GM12873 (cell line): ENCODE data around the gene LIMS2.

Experiments
- TF ChIP-seq, protein P1 (sequence below): IDR thresholded peaks from 2 replicates; pipeline ENCODE4 v1.5.1; 2012; ENCODE audit warnings: low read depth, mild to moderate bottlenecking, moderate library complexity, low read length, control low read depth; ENCODE audit not compliant: insufficient read depth; ENCODE audit errors: missing control alignments

LIMS2 gene

DNA sequence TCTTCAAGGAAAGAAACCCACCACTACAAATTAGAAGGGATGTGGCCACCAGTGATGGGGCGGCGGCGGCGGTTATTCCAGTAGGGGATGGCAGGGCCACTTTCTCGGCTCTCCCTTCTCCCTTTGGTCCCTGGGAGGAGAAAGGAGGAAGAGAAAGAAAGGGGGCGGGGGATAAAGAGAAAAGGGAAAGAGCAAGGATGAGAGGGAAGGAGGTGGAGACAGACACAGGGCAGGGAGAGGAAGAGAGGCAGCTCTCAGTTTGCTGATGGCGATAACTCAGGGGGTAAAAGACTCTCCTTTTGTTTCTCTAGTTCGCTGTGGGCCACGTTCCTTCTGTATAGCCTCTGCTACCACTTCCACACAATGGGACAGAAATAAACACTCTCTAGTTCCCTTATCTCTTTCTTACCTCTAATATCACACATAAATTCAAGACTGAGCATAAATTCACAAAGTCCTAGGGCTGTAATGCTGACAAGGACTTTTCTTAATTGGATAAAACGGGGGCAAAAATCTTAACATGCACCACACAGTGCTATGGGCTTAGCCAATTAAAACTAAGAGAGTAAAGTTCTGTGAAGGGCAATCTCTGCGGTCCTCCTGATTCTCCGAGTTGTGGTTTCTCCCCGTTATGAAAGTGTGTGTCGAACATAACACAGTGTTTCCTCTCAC is 40.6 kb upstream of the LIMS2 start:
- TF ChIP-seq, protein P1, sequence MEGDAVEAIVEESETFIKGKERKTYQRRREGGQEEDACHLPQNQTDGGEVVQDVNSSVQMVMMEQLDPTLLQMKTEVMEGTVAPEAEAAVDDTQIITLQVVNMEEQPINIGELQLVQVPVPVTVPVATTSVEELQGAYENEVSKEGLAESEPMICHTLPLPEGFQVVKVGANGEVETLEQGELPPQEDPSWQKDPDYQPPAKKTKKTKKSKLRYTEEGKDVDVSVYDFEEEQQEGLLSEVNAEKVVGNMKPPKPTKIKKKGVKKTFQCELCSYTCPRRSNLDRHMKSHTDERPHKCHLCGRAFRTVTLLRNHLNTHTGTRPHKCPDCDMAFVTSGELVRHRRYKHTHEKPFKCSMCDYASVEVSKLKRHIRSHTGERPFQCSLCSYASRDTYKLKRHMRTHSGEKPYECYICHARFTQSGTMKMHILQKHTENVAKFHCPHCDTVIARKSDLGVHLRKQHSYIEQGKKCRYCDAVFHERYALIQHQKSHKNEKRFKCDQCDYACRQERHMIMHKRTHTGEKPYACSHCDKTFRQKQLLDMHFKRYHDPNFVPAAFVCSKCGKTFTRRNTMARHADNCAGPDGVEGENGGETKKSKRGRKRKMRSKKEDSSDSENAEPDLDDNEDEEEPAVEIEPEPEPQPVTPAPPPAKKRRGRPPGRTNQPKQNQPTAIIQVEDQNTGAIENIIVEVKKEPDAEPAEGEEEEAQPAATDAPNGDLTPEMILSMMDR, result no peak

DNA sequence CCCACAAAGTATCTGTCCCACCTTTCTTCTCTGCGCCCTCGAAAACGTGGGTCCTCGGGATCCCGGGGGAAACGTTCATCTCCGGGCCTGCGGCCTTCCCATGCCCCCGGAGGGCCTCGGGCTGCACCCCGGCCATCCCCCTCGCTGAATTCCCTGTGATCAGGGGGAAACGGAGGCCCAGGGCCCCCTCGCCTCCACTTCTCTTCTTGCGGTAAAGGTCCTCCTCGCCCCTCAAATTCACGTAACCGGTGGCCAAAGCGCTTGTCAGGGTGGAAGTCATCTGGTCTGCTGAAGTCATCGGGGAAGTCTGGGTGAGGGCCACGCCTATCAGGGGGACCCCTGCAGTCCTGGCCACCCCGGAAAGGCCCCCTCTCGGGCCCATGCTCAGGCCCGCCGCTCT is 38.2 kb upstream of the LIMS2 start:
- TF ChIP-seq, protein P1, result no peak

DNA sequence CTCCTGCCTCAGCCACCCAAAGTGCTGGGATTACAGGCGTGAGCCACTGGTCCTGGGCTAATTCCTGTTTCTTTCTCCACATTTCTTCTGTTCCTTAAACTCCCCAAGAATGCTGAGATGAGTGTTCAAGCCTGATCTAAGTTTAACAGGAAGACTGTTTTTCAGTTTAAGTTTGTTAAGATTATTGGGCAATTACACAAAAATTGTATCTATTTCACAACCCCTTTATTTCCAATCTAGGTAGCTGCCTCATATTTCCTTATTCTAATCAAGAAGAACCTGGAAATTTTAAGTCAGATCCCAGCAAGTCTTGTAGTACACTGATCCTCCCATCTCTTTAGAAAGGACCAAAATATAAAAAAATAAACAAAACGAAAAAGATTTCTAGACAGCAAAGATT is 37.7 kb upstream of the LIMS2 start:
- TF ChIP-seq, protein P1, result no peak

DNA sequence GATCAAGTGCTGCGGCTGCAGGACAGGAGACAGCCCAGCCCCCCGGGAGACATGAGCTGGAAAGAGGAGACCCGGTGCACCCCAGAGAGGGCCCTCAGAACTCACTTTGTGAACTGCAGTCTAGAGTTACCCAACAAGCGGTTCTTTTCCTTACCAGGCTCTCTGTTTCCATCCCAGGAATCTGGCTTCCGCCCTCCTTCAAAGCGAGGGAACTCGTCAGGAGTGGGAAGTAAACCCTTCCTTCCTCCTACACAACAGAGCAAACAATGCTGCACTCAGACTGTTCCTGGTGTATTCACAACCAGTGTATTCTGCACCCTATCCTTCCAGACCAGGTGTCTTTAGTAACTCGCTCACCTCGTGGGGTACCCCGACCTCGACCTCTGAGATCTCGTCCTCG is 34.0 kb upstream of the LIMS2 start:
- TF ChIP-seq, protein P1, result no peak

DNA sequence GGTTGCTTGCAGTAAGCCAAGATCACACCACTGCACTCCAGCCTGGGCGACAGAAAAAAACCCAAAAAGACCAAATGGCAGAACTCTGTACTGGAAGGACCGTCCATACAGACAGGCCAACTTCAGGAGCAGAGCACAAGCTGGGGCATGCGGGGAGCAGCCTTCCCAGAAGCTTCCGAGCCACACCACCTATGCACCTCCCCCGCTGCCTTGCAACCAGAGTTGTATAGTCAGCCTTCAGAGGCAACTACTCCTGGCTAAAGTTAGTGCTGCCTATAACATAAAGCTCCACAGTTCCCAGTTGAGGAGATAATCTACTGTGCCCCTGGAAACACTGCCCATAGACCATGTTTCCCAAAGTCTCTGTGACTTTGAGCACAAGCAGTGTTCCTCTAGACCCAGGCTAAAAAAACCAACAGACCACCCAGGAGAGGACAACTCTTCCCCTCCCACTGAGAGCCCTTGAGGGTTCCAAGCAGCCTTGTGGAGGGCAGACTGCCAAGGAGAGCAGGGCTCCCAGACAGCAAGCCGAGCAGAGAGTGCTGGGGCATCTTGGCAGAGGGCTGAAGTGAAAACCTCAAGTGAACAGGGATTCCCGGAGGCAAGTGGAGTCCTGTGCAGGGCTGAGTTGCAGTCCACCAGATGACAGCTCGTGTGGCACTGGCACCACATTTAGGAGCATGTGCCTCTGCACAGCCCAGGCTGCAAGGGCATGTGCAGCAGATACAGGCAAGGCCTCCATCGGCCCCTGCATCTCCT is 32.7 kb upstream of the LIMS2 start:
- TF ChIP-seq, protein P1, result no peak

DNA sequence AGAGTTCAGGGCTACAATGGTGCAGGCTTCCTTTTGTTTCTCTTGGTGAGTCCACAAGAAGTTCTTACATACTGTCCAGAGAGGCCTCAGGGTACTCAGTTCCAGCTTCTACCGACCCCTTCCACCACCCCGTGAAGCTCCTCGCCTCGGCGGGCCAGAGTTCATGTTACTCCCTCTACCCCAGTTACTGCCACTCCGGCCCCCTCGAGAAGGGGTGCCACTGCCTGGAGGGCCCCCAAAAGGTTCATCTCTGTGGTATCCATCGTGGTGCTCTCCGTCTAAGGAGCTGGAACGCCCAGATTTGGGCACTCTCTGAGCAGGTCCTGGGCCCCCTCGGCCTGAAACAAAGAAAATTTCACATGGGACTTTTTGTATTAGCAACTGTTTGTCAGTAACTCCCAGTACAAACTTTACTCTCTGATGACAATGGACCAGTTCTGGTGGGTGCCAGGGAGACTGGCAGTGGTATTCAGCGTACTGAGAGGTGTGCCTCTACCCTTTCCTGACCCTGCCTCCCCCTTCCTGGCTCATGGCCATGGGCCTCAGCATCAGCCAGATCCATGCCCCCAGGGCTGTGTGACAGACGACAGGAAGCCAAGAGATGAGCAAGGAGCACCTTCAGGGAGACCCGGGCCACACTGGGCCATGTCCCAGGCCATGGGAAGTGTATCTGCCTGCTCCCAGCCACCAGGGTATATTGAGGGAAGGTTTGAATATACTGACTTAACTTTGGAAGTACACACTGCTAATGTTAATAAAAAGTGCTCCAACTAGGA is 31.1 kb upstream of the LIMS2 start:
- TF ChIP-seq, protein P1, result no peak
